WTC11 (cell line): ENCODE results near the gene CINP. TPM values are rescaled to one million over a fixed set of nuclear protein-coding genes. Genes with fewer than 3 reads are reported as not detected.

ENCODE experiments used
- ATAC-seq: fragments of 200-7000 bp; cut with Tn5 transposase; 2 replicates; pipeline ENCODE4 v1.10.0; 2021; ENCODE audit warnings: mild to moderate bottlenecking, moderate library complexity
- CTCF ChIA-PET: fragments of 300-600 bp; sonication (Branson Sonifier 250); formaldehyde crosslinking; loops from one replicate; lab custom pipeline; 2021; ENCODE audit warnings: antibody characterized with exemption; lab: Charles Lee
- POLR2A ChIA-PET: fragments of 350-600 bp; sonication (Branson Sonifier 250); formaldehyde crosslinking; loops from one replicate; lab custom pipeline; 2021; ENCODE audit warnings: antibody characterized with exemption; lab: Charles Lee
- DNase-seq: peaks from one replicate; pipeline ENCODE4 v3.0.0; 2021; ENCODE audit warnings: low spot score
- H3K27ac Mint-ChIP-seq: 2 replicates; pipeline ENCODE4 v1.8.0; 2021; ENCODE audit warnings: mixed read lengths
- H3K27me3 Mint-ChIP-seq: 2 replicates; pipeline ENCODE4 v1.8.0; 2021; ENCODE audit warnings: low read depth, mild to moderate bottlenecking, moderate library complexity, mixed read lengths
- H3K36me3 Mint-ChIP-seq: 2 replicates; pipeline ENCODE4 v1.8.0; 2021; ENCODE audit warnings: mixed read lengths
- H3K4me1 Mint-ChIP-seq: 2 replicates; pipeline ENCODE4 v1.8.0; 2022; ENCODE audit warnings: mixed read lengths
- H3K4me3 Mint-ChIP-seq: 2 replicates; pipeline ENCODE4 v1.8.0; 2021; ENCODE audit warnings: mild to moderate bottlenecking, moderate library complexity, mixed read lengths
- H3K9me3 Mint-ChIP-seq: 2 replicates; pipeline ENCODE4 v1.8.0; 2021; ENCODE audit warnings: mixed read lengths
- ATF1 ChIP-seq: sonication (generic); formaldehyde crosslinking; IDR thresholded peaks from 2 replicates; pipeline ENCODE4 v1.8.1; 2023; ENCODE audit warnings: mild to moderate bottlenecking, moderate library complexity, missing genetic modification reagents
- ESRRA ChIP-seq: sonication (generic); formaldehyde crosslinking; IDR thresholded peaks from 2 replicates; pipeline ENCODE4 v1.8.1; 2022; ENCODE audit warnings: mild to moderate bottlenecking, missing genetic modification reagents, borderline replicate concordance
- GABPB1 ChIP-seq: sonication (generic); formaldehyde crosslinking; IDR thresholded peaks from 2 replicates; pipeline ENCODE4 v1.8.1; 2023; ENCODE audit warnings: mild to moderate bottlenecking, missing genetic modification reagents
- KAT7 ChIP-seq: sonication (generic); formaldehyde crosslinking; IDR thresholded peaks from 2 replicates; pipeline ENCODE4 v1.8.1; 2023; ENCODE audit warnings: missing genetic modification reagents, mild to moderate bottlenecking, borderline replicate concordance
- NFYB ChIP-seq: sonication (generic); formaldehyde crosslinking; conservative IDR thresholded peaks from 2 replicates; pipeline ENCODE4 v1.8.0; 2022; ENCODE audit warnings: low read depth, missing genetic modification reagents
- SMAD3 ChIP-seq: sonication (generic); formaldehyde crosslinking; IDR thresholded peaks from 2 replicates; pipeline ENCODE4 v1.8.0; 2022; ENCODE audit warnings: missing genetic modification reagents, mild to moderate bottlenecking, borderline replicate concordance
- SP1 ChIP-seq: sonication (generic); formaldehyde crosslinking; conservative IDR thresholded peaks from 2 replicates; pipeline ENCODE4 v1.8.1; 2022; ENCODE audit warnings: missing genetic modification reagents
- ZNF121 ChIP-seq: sonication (generic); formaldehyde crosslinking; IDR thresholded peaks from 2 replicates; pipeline ENCODE4 v1.8.0; 2023; ENCODE audit warnings: missing genetic modification reagents
- ZNF138 ChIP-seq: sonication (generic); formaldehyde crosslinking; conservative IDR thresholded peaks from 2 replicates; pipeline ENCODE4 v1.8.1; 2022; ENCODE audit warnings: mild to moderate bottlenecking, moderate library complexity, missing genetic modification reagents
- ZNF219 ChIP-seq: sonication (generic); formaldehyde crosslinking; IDR thresholded peaks from 2 replicates; pipeline ENCODE4 v1.8.0; 2023; ENCODE audit warnings: missing genetic modification reagents, mild to moderate bottlenecking, borderline replicate concordance
- ZNF416 ChIP-seq: fragments of 250-450 bp; sonication (Bioruptor Pico); IDR thresholded peaks from 2 replicates; pipeline ENCODE4 v1.9.0; 2021; ENCODE audit warnings: mild to moderate bottlenecking, inconsistent platforms
- total RNA-seq: library from RNA; stranded (reverse); gene quantifications from 3 replicates; pipeline ENCODE4 v1.2.3, GENCODE V29; 2021
- TF ChIP-seq, protein P1 (sequence below): sonication (generic); formaldehyde crosslinking; IDR thresholded peaks from 2 replicates; pipeline ENCODE4 v1.8.1; 2023; ENCODE audit warnings: mild to moderate bottlenecking, missing genetic modification reagents, moderate library complexity
- TF ChIP-seq, protein P2 (sequence below): fragments of 250-450 bp; sonication (Bioruptor Pico); conservative IDR thresholded peaks from 2 replicates; pipeline ENCODE4 v1.9.0; 2021; ENCODE audit warnings: mild to moderate bottlenecking
- TF ChIP-seq, protein P3 (sequence below): sonication (generic); formaldehyde crosslinking; IDR thresholded peaks from 2 replicates; pipeline ENCODE4 v1.8.0; 2023; ENCODE audit warnings: missing genetic modification reagents, mild to moderate bottlenecking, borderline replicate concordance
- TF ChIP-seq, protein P4 (sequence below): fragments of 200-600 bp; IDR thresholded peaks from 2 replicates; pipeline ENCODE4 v1.8.0; 2022; ENCODE audit warnings: antibody characterized with exemption
- TF ChIP-seq, protein P5 (sequence below): fragments of 250-450 bp; sonication (Bioruptor Pico); IDR thresholded peaks from 2 replicates; pipeline ENCODE4 v1.9.0; 2021; ENCODE audit warnings: mild to moderate bottlenecking

CINP gene
- total RNA-seq, 1 experiment from 2014 or later: 38.3 TPM

DNA sequence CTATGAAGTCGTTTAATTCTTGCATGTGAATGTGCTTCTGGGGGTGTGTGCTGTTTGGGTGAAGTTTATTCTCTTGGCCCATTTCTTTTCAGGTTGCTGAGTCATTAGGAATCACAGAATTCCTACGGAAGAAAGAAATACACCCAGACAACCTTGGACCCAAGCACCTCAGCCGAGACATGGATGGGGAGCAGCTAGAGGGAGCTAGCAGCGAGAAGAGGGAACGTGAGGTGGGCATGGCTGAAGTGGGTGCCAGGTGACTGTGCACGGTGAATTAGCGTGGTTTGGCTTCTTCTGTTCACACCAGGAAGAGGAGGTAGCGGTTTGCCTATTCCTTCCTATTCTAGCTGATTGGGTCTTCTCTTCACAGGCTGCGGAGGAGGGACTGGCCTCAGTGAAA, 24.0 kb downstream of the CINP start (continued):
- TF ChIP-seq, protein P1, sequence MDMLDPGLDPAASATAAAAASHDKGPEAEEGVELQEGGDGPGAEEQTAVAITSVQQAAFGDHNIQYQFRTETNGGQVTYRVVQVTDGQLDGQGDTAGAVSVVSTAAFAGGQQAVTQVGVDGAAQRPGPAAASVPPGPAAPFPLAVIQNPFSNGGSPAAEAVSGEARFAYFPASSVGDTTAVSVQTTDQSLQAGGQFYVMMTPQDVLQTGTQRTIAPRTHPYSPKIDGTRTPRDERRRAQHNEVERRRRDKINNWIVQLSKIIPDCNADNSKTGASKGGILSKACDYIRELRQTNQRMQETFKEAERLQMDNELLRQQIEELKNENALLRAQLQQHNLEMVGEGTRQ (CRISPR knock-in tag): no peak
- TF ChIP-seq NFYB (CRISPR knock-in tag): no peak

DNA sequence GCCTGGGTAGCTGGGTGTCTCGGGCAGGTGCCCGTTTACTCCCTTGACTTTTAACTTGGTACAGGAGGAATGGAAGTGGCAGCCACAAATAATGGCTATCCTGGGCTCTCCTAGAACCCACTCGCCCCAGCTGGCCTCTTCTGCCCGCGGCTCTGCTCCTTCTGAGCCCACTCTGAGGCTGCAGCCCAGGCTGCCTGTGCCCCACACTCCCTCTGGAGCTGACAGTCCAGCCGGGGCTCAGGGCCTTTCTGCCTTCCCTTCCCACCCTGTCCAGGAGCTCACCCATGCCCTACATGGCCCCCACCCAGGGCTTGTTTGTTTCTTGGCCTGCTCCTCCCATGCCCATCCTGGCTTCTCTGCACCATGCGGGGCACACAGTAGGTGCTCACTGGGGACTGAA, 27.5 kb downstream of the CINP start:
- no peaks in the 10 kb centered on the region for H3K27me3 Mint-ChIP-seq
- POLR2A ChIA-PET: interaction anchor here (0.8 kb wide), 1 partner anchor 152 kb away, joined by 3 read pairs; no protein-coding TSS in a partner anchor
- no peaks in the 10 kb centered on the region; the same call in 1 of the 2 replicates for H3K4me1 Mint-ChIP-seq
- CTCF ChIA-PET: interaction anchor here (0.9 kb wide), 1 partner anchor 21 kb away, joined by 3 read pairs; no protein-coding TSS in a partner anchor
- no peak overlapping the region for H3K4me3 Mint-ChIP-seq
- no peak for ATAC-seq
- H3K36me3 Mint-ChIP-seq: peaks cover 35% of the 10 kb centered on the region
- H3K27ac Mint-ChIP-seq: no peak overlapping the region
- H3K9me3 Mint-ChIP-seq: no peaks in the 10 kb centered on the region
- TF ChIP-seq SP1 (CRISPR knock-in tag) (no peak), ZNF219 (no peak), ZNF121 (CRISPR knock-in tag) (no peak), ESRRA (no peak), ATF1 (CRISPR knock-in tag) (no peak), KAT7 (CRISPR knock-in tag) (no peak), ZNF138 (CRISPR knock-in tag) (no peak), SMAD3 (CRISPR knock-in tag) (no peak), GABPB1 (CRISPR knock-in tag) (no peak)
- TF ChIP-seq, protein P2, sequence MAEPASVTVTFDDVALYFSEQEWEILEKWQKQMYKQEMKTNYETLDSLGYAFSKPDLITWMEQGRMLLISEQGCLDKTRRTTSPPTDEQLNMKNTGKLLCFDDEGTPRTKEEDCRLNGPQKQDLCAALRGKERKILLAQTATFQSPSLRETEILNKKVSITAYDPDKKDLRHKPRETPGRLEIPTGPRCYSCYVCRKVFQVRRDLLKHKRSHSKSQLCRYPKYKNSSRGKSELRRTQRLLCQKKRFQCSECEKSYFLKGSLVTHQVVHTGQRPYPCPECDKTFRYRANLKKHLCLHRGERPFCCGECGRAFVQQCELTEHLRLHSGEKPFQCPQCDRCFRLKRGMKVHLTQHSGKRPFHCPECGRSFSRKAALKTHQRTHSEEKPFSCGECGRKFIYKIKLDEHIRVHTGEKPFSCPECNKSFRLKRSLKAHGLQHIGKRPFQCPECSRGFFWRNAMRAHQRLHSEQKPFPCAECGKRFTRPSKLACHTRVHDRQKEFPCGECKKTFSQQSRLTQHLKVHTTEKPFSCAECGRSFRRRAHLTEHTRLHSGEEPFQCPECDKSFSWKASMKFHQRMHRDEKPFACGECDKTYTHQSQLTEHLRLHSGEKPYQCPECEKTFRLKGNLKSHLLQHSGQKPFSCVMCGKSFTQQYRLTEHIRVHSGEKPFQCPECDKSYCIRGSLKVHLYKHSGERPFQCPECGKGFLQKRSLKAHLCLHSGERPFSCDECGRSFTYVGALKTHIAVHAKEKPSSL (CRISPR knock-in tag): no peak
- TF ChIP-seq, protein P3, sequence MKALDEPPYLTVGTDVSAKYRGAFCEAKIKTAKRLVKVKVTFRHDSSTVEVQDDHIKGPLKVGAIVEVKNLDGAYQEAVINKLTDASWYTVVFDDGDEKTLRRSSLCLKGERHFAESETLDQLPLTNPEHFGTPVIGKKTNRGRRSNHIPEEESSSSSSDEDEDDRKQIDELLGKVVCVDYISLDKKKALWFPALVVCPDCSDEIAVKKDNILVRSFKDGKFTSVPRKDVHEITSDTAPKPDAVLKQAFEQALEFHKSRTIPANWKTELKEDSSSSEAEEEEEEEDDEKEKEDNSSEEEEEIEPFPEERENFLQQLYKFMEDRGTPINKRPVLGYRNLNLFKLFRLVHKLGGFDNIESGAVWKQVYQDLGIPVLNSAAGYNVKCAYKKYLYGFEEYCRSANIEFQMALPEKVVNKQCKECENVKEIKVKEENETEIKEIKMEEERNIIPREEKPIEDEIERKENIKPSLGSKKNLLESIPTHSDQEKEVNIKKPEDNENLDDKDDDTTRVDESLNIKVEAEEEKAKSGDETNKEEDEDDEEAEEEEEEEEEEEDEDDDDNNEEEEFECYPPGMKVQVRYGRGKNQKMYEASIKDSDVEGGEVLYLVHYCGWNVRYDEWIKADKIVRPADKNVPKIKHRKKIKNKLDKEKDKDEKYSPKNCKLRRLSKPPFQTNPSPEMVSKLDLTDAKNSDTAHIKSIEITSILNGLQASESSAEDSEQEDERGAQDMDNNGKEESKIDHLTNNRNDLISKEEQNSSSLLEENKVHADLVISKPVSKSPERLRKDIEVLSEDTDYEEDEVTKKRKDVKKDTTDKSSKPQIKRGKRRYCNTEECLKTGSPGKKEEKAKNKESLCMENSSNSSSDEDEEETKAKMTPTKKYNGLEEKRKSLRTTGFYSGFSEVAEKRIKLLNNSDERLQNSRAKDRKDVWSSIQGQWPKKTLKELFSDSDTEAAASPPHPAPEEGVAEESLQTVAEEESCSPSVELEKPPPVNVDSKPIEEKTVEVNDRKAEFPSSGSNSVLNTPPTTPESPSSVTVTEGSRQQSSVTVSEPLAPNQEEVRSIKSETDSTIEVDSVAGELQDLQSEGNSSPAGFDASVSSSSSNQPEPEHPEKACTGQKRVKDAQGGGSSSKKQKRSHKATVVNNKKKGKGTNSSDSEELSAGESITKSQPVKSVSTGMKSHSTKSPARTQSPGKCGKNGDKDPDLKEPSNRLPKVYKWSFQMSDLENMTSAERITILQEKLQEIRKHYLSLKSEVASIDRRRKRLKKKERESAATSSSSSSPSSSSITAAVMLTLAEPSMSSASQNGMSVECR (CRISPR knock-in tag): no peak
- TF ChIP-seq, all 79 proteins: peak for 0
- DNase-seq: no peak

DNA sequence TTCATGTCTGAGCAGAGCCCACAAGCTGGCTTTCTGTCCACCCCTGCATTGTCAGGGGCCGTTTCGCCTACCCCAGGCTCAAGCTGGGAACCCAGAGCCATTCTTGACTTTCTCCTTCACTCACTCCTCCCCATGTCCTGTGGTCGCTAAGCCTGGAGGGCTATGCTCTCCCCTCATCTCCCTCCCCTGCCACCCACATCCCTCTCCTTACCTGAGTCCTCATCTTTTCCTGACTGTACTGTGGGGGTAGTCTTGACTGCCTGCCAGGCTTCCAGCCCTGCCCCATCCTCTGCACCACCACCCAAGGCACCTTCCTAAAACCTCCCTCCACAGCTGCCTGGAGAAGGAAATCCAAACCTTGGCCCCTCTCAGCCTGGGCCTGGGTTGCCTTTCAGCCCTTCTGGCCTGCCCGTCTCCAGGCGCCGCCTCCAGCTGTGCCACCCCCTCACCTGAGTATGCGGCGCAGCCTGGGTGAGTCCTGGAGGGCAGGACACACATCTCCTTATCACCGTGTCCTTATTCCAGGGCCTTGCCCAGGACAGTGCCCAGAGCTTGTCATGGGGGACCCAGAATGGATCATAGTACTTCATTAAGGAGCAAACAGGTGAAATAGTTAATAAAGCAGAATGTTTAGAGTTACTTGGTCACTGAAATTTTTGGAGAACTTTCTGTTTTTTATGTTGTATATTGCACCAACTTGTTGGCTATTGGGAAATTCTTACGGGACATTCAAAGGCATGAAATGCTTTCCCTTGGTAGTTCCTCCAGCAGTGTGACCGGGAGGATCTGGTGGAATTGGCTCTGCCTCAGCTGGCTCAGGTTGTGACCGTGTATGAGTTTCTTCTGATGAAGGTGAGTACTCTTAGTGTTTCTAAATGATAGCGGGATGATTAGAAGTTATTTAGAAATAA, 28.6 kb downstream of the CINP start:
- H3K4me1 Mint-ChIP-seq: no peaks in the 10 kb centered on the region; the same call in 1 of the 2 replicates
- no peaks in the 10 kb centered on the region for H3K27me3 Mint-ChIP-seq
- POLR2A ChIA-PET: interaction anchor here (0.8 kb wide), 1 partner anchor 151 kb away, joined by 3 read pairs; no protein-coding TSS in a partner anchor
- CTCF ChIA-PET: interaction anchor here (0.9 kb wide), 1 partner anchor 20 kb away, joined by 3 read pairs; no protein-coding TSS in a partner anchor
- peaks cover 35% of the 10 kb centered on the region for H3K36me3 Mint-ChIP-seq
- H3K27ac Mint-ChIP-seq: peak overlapping the region; percentile 14
- ATAC-seq (no peak), DNase-seq (no peak)
- no peak overlapping the region for H3K4me3 Mint-ChIP-seq
- H3K9me3 Mint-ChIP-seq: no peaks in the 10 kb centered on the region
- TF ChIP-seq, protein P4, sequence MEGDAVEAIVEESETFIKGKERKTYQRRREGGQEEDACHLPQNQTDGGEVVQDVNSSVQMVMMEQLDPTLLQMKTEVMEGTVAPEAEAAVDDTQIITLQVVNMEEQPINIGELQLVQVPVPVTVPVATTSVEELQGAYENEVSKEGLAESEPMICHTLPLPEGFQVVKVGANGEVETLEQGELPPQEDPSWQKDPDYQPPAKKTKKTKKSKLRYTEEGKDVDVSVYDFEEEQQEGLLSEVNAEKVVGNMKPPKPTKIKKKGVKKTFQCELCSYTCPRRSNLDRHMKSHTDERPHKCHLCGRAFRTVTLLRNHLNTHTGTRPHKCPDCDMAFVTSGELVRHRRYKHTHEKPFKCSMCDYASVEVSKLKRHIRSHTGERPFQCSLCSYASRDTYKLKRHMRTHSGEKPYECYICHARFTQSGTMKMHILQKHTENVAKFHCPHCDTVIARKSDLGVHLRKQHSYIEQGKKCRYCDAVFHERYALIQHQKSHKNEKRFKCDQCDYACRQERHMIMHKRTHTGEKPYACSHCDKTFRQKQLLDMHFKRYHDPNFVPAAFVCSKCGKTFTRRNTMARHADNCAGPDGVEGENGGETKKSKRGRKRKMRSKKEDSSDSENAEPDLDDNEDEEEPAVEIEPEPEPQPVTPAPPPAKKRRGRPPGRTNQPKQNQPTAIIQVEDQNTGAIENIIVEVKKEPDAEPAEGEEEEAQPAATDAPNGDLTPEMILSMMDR: no peak
- TF ChIP-seq, protein P2 (CRISPR knock-in tag): no peak
- TF ChIP-seq ZNF416 (CRISPR knock-in tag) (no peak), ZNF121 (CRISPR knock-in tag) (no peak)
- TF ChIP-seq, protein P5, sequence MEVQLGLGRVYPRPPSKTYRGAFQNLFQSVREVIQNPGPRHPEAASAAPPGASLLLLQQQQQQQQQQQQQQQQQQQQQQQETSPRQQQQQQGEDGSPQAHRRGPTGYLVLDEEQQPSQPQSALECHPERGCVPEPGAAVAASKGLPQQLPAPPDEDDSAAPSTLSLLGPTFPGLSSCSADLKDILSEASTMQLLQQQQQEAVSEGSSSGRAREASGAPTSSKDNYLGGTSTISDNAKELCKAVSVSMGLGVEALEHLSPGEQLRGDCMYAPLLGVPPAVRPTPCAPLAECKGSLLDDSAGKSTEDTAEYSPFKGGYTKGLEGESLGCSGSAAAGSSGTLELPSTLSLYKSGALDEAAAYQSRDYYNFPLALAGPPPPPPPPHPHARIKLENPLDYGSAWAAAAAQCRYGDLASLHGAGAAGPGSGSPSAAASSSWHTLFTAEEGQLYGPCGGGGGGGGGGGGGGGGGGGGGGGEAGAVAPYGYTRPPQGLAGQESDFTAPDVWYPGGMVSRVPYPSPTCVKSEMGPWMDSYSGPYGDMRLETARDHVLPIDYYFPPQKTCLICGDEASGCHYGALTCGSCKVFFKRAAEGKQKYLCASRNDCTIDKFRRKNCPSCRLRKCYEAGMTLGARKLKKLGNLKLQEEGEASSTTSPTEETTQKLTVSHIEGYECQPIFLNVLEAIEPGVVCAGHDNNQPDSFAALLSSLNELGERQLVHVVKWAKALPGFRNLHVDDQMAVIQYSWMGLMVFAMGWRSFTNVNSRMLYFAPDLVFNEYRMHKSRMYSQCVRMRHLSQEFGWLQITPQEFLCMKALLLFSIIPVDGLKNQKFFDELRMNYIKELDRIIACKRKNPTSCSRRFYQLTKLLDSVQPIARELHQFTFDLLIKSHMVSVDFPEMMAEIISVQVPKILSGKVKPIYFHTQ (CRISPR knock-in tag): no peak
